Fibroblast of lung (primary cell): ENCODE results near the gene PSMC3. TPM values are rescaled to one million over a fixed set of nuclear protein-coding genes. Genes with fewer than 3 reads are reported as not detected.

Experiments
- DNase-seq, 2 donors: peaks; one replicate each; pipeline versions ENCODE4 v3.0.0 to v3.0.0-alpha.2; 2010; ENCODE audit warnings: low read depth in 2 of 2
- H2AFZ ChIP-seq: 2 replicates; pipeline ENCODE4 v1.5.1; 2012; ENCODE audit warnings: low read length, control low read depth, inconsistent platforms
- H3K27ac ChIP-seq: 2 replicates; pipeline ENCODE4 v1.5.1; 2011; ENCODE audit warnings: low read length, control low read depth; ENCODE audit not compliant: insufficient read depth
- H3K27me3 ChIP-seq: 2 replicates; pipeline ENCODE4 v1.5.1; 2011; ENCODE audit warnings: mild to moderate bottlenecking, low read length; ENCODE audit not compliant: control insufficient read depth, insufficient read depth
- H3K36me3 ChIP-seq: 2 replicates; pipeline ENCODE4 v1.5.1; 2011; ENCODE audit warnings: low read length; ENCODE audit not compliant: control insufficient read depth, insufficient read depth
- H3K4me1 ChIP-seq: 2 replicates; pipeline ENCODE4 v1.5.1; 2011; ENCODE audit warnings: low read length; ENCODE audit not compliant: control insufficient read depth, insufficient read depth; ENCODE audit errors: extremely low read depth
- H3K4me2 ChIP-seq: 2 replicates; pipeline ENCODE4 v1.5.1; 2011; ENCODE audit warnings: low read length, control low read depth; ENCODE audit not compliant: insufficient read depth; ENCODE audit errors: extremely low read depth
- H3K4me3 ChIP-seq, 4 experiments: fragments of 200-600 bp in 1 of 4; sonication (generic) in 1 of 4; replicated peaks in 1 of 4; 2 replicates each; pipeline ENCODE4 v1.5.1; 2011 to 2016; ENCODE audit warnings: low read length in 4 of 4, low read depth in 3 of 4, mild to moderate bottlenecking in 3 of 4, control low read depth in 2 of 4, inconsistent platforms in 1 of 4, mixed read lengths in 1 of 4; ENCODE audit not compliant: insufficient read depth in 1 of 4; ENCODE audit errors: control extremely low read depth in 1 of 4
- H3K79me2 ChIP-seq: 2 replicates; pipeline ENCODE4 v1.5.1; 2012; ENCODE audit warnings: mild to moderate bottlenecking, low read length, inconsistent platforms; ENCODE audit not compliant: control insufficient read depth, insufficient read depth
- H3K9ac ChIP-seq: 2 replicates; pipeline ENCODE4 v1.5.1; 2011; ENCODE audit warnings: mild to moderate bottlenecking, low read length, control low read depth; ENCODE audit not compliant: insufficient read depth
- H3K9me3 ChIP-seq: 2 replicates; pipeline ENCODE4 v1.5.1; 2012; ENCODE audit warnings: low read depth, low read length; ENCODE audit not compliant: control insufficient read depth, insufficient read depth
- H4K20me1 ChIP-seq: 2 replicates; pipeline ENCODE4 v1.5.1; 2011; ENCODE audit warnings: low read length; ENCODE audit not compliant: control insufficient read depth, insufficient read depth; ENCODE audit errors: extremely low read depth
- CTCF ChIP-seq, 2 donors: IDR thresholded peaks in 1 of 2; conservative IDR thresholded peaks in 1 of 2; 1 replicate in 1 of 2; 2 replicates in 1 of 2; pipeline ENCODE4 v1.5.1; 2011 to 2012; ENCODE audit warnings: low read length in 2 of 2, control low read depth in 1 of 2, inconsistent platforms in 1 of 2, low read depth in 1 of 2, mild to moderate bottlenecking in 1 of 2
- EZH2 ChIP-seq: IDR thresholded peaks from 2 replicates; pipeline ENCODE4 v1.5.1; 2012; ENCODE audit warnings: low read length, control low read depth, mild to moderate bottlenecking; ENCODE audit errors: missing control alignments
- polyA plus RNA-seq, 2 donors: library from polyadenylated mRNA; depleted of rRNA in 1 of 2; stranded (reverse) in 1 of 2; unstranded in 1 of 2; fragments of >200 nt; gene quantifications; 2 replicates each; pipeline ENCODE4 v1.2.1, GENCODE V29; 2011 to 2012; ENCODE audit warnings: missing spikeins in 1 of 2
- total RNA-seq: library from RNA; depleted of rRNA; stranded (reverse); fragments of >200 nt; gene quantifications from 2 replicates; pipeline ENCODE4 v1.2.1, GENCODE V29; 2014

PSMC3 gene
- total and polyA plus RNA-seq, 2 donors (not counting 1 experiment from before 2014, with no cell fraction given): 107 to 294 TPM

- Histone ChIP-seq H3K27ac (peak within 1 kb of the TSS; percentile 90), H4K20me1 (no peaks in the 10 kb centered on the region), H3K79me2 (peaks cover 36% of the 10 kb centered on the region), H3K27me3 (no peaks in the 10 kb centered on the region), H3K9ac (peak within 1 kb of the TSS; percentile 94), H3K4me1 (peaks cover 20% of the 10 kb centered on the region), H3K4me3 (peak within 1 kb of the TSS; percentile 40 to 92 (median 66)), H3K9me3 (no peaks in the 10 kb centered on the region), H3K36me3 (peaks cover 18% of the 10 kb centered on the region), H3K4me2 (peak within 1 kb of the TSS; percentile 88), H2AFZ (peak within 1 kb of the TSS; percentile 85)
- DNase-seq: peak; percentile 95
- TF ChIP-seq CTCF (conservative IDR thresholded peaks at IDR 0.05 in 1 of 2, IDR thresholded peaks at IDR 0.05 in 1 of 2; ENCODE audit: low read depth in 1 of 2, low read length in 2 of 2) (peak; percentile 31 to 72), EZH2 (no peak)
Observed at GRCh38 chr11:47407746-47408590, 18.3 kb downstream of the PSMC3 start, which contains the start of gene SLC39A13. Gene SLC39A13 (plus strand): TSS chr11:47408590. CDS start chr11:47410095, 1,505 bp downstream.

GRCh38 chr11:47406896-47407745, 19.1 kb downstream of the PSMC3 start:
- TF ChIP-seq EZH2 (no peak), CTCF (conservative IDR thresholded peaks at IDR 0.05 in 1 of 2, IDR thresholded peaks at IDR 0.05 in 1 of 2; ENCODE audit: low read depth in 1 of 2, low read length in 2 of 2) (no peak)
- Histone ChIP-seq H3K4me2 (peak overlapping the region; percentile 77), H3K27me3 (no peaks in the 10 kb centered on the region), H2AFZ (peak overlapping the region; percentile 85), H4K20me1 (no peaks in the 10 kb centered on the region), H3K27ac (peak overlapping the region; percentile 80), H3K4me1 (peaks cover 20% of the 10 kb centered on the region), H3K4me3 (peak overlapping the region; percentile 35 to 86 (median 62)), H3K9me3 (no peaks in the 10 kb centered on the region), H3K79me2 (peaks cover 33% of the 10 kb centered on the region), H3K36me3 (peaks cover 17% of the 10 kb centered on the region), H3K9ac (peak overlapping the region; percentile 68)
- peak in 1 of 2 donors; percentile 24 for DNase-seq

- Histone ChIP-seq H3K27ac (no peak overlapping the region), H3K79me2 (no peaks in the 10 kb centered on the region), H3K36me3 (no peaks in the 10 kb centered on the region), H4K20me1 (no peaks in the 10 kb centered on the region), H3K27me3 (no peaks in the 10 kb centered on the region), H3K4me2 (no peak overlapping the region), H3K9ac (no peak overlapping the region), H3K4me3 (no peak overlapping the region), H3K4me1 (peaks cover 13% of the 10 kb centered on the region), H3K9me3 (no peaks in the 10 kb centered on the region), H2AFZ (no peak overlapping the region)
- DNase-seq: no peak
- TF ChIP-seq CTCF (conservative IDR thresholded peaks at IDR 0.05 in 1 of 2, IDR thresholded peaks at IDR 0.05 in 1 of 2; ENCODE audit: low read depth in 1 of 2, low read length in 2 of 2) (no peak), EZH2 (no peak)
Observed at GRCh38 chr11:47403571-47403970, 22.7 kb downstream of the PSMC3 start.
